Activated naive CD4-positive, alpha-beta T cell treated with anti-CD3 and anti-CD28 coated beads, Interleukin-2, amount 10 ng/mL, durations not matched to agents 7 days and 5 days (primary cell): ENCODE data around the gene TUBA8.

Source experiments
- CTCF ChIA-PET: fragments of 350-600 bp; sonication (Branson Sonifier 250); formaldehyde crosslinking; loops from one replicate; lab custom pipeline; 2021; ENCODE audit warnings: antibody characterized with exemption; lab: Charles Lee
- DNase-seq: peaks from one replicate; pipeline ENCODE4 v3.0.0-alpha.2; 2020
- H3K27ac Mint-ChIP-seq: one replicate; pipeline ENCODE4 v1.8.0; 2021; ENCODE audit warnings: mild to moderate bottlenecking, moderate library complexity, mixed read lengths
- H3K27me3 Mint-ChIP-seq: one replicate; pipeline ENCODE4 v1.8.0; 2021; ENCODE audit warnings: mild to moderate bottlenecking, mixed read lengths
- H3K36me3 Mint-ChIP-seq: one replicate; pipeline ENCODE4 v1.8.0; 2021; ENCODE audit warnings: mixed read lengths
- H3K4me1 Mint-ChIP-seq: one replicate; pipeline ENCODE4 v1.8.0; 2021; ENCODE audit warnings: mixed read lengths
- H3K4me3 Mint-ChIP-seq: one replicate; pipeline ENCODE4 v1.8.0; 2021; ENCODE audit warnings: mild to moderate bottlenecking, moderate library complexity, mixed read lengths
- H3K9me3 Mint-ChIP-seq: one replicate; pipeline ENCODE4 v1.8.0; 2021; ENCODE audit warnings: mixed read lengths

TUBA8 gene

GRCh38 chr22:18083406-18083805, 27.2 kb upstream of the TUBA8 start:
- CTCF ChIA-PET, result no interaction called here
- no peak overlapping the region for H3K4me3 Mint-ChIP-seq
- H3K4me1 Mint-ChIP-seq, result peaks cover 37% of the 10 kb centered on the region
- no peaks in the 10 kb centered on the region for H3K9me3 Mint-ChIP-seq
- H3K27me3 Mint-ChIP-seq, result no peaks in the 10 kb centered on the region
- peaks cover 64% of the 10 kb centered on the region for H3K36me3 Mint-ChIP-seq
- H3K27ac Mint-ChIP-seq, result no peak overlapping the region
- DNase-seq, result no peak

GRCh38 chr22:18085188-18085587, 25.4 kb upstream of the TUBA8 start:
- CTCF ChIA-PET, result no interaction called here
- H3K4me1 Mint-ChIP-seq, result peaks cover 29% of the 10 kb centered on the region
- H3K27ac Mint-ChIP-seq, result no peak overlapping the region
- no peaks in the 10 kb centered on the region for H3K27me3 Mint-ChIP-seq
- no peak for DNase-seq
- peaks cover 67% of the 10 kb centered on the region for H3K36me3 Mint-ChIP-seq
- no peaks in the 10 kb centered on the region for H3K9me3 Mint-ChIP-seq
- H3K4me3 Mint-ChIP-seq, result no peak overlapping the region

GRCh38 chr22:18087350-18087855, 23.2 kb upstream of the TUBA8 start:
- no peak overlapping the region for H3K27ac Mint-ChIP-seq
- H3K4me1 Mint-ChIP-seq, result peaks cover 23% of the 10 kb centered on the region
- no peaks in the 10 kb centered on the region for H3K27me3 Mint-ChIP-seq
- CTCF ChIA-PET, result interaction anchor here (1.0 kb wide), 1 partner anchor 38 kb away, joined by 5 read pairs; no protein-coding TSS in a partner anchor
- peaks cover 58% of the 10 kb centered on the region for H3K36me3 Mint-ChIP-seq
- H3K9me3 Mint-ChIP-seq, result no peaks in the 10 kb centered on the region
- no peak overlapping the region for H3K4me3 Mint-ChIP-seq
- no peak for DNase-seq

GRCh38 chr22:18088825-18089568, 21.6 kb upstream of the TUBA8 start:
- Mint-ChIP-seq H3K27ac (no peak overlapping the region), H3K4me1 (peaks cover 20% of the 10 kb centered on the region), H3K36me3 (peaks cover 49% of the 10 kb centered on the region), H3K27me3 (no peaks in the 10 kb centered on the region), H3K9me3 (no peaks in the 10 kb centered on the region), H3K4me3 (no peak overlapping the region)
- no peak for DNase-seq
- CTCF ChIA-PET, result interaction anchor here (0.8 to 1.2 kb wide), 3 partner anchors 10 to 14 kb away, joined by 3 read pairs; partner anchors contain the start of gene PEX26

- H3K27me3 Mint-ChIP-seq, result no peaks in the 10 kb centered on the region
- H3K36me3 Mint-ChIP-seq, result peaks cover 45% of the 10 kb centered on the region
- DNase-seq, result no peak
- H3K9me3 Mint-ChIP-seq, result no peaks in the 10 kb centered on the region
- H3K27ac Mint-ChIP-seq, result no peak overlapping the region
- CTCF ChIA-PET, result no interaction called here
- peaks cover 20% of the 10 kb centered on the region for H3K4me1 Mint-ChIP-seq
- no peak overlapping the region for H3K4me3 Mint-ChIP-seq
Measured at GRCh38 chr22:18090286-18090685, 20.3 kb upstream of the TUBA8 start.

- no peak for DNase-seq
- Mint-ChIP-seq H3K36me3 (peaks cover 46% of the 10 kb centered on the region), H3K4me3 (no peak overlapping the region), H3K27me3 (no peaks in the 10 kb centered on the region), H3K27ac (peak overlapping the region; percentile 33), H3K4me1 (peaks cover 20% of the 10 kb centered on the region), H3K9me3 (no peaks in the 10 kb centered on the region)
- CTCF ChIA-PET, result no interaction called here
Measured at GRCh38 chr22:18091478-18091877, 19.1 kb upstream of the TUBA8 start.

- CTCF ChIA-PET, result interaction anchor here (0.6 kb wide), 1 partner anchor 32 kb away, joined by 3 read pairs; no protein-coding TSS in a partner anchor
- Mint-ChIP-seq H3K27me3 (no peaks in the 10 kb centered on the region), H3K27ac (peak overlapping the region; percentile 77), H3K4me3 (no peak overlapping the region), H3K9me3 (no peaks in the 10 kb centered on the region), H3K36me3 (peaks cover 49% of the 10 kb centered on the region), H3K4me1 (peaks cover 20% of the 10 kb centered on the region)
- DNase-seq, result peak; percentile 32
Measured at GRCh38 chr22:18091916-18092526, 18.6 kb upstream of the TUBA8 start.

- peaks cover 37% of the 10 kb centered on the region for H3K36me3 Mint-ChIP-seq
- CTCF ChIA-PET, result no interaction called here
Measured at GRCh38 chr22:18093661-18094060, 16.9 kb upstream of the TUBA8 start.

GRCh38 chr22:18095101-18095805, 15.4 kb upstream of the TUBA8 start:
- H3K36me3 Mint-ChIP-seq, result peaks cover 29% of the 10 kb centered on the region
- no peaks in the 10 kb centered on the region for H3K9me3 Mint-ChIP-seq
- DNase-seq, result no peak
- no peak overlapping the region for H3K4me3 Mint-ChIP-seq
- no peaks in the 10 kb centered on the region for H3K27me3 Mint-ChIP-seq
- peak overlapping the region; percentile 16 for H3K27ac Mint-ChIP-seq
- CTCF ChIA-PET, result no interaction called here
- peaks cover 12% of the 10 kb centered on the region for H3K4me1 Mint-ChIP-seq

More at GRCh38 chr22:18093661-18094060, 16.9 kb upstream of the TUBA8 start:
- H3K4me3 Mint-ChIP-seq, result no peak overlapping the region
- H3K9me3 Mint-ChIP-seq, result no peaks in the 10 kb centered on the region
- no peaks in the 10 kb centered on the region for H3K27me3 Mint-ChIP-seq
- peaks cover 20% of the 10 kb centered on the region for H3K4me1 Mint-ChIP-seq
- no peak overlapping the region for H3K27ac Mint-ChIP-seq
- DNase-seq, result no peak

GRCh38 chr22:18096823-18097222, 13.8 kb upstream of the TUBA8 start:
- CTCF ChIA-PET, result no interaction called here
- Mint-ChIP-seq H3K36me3 (peaks cover 31% of the 10 kb centered on the region), H3K4me3 (no peak overlapping the region), H3K27ac (no peak overlapping the region), H3K4me1 (peaks cover 5% of the 10 kb centered on the region), H3K9me3 (no peaks in the 10 kb centered on the region), H3K27me3 (no peaks in the 10 kb centered on the region)
- DNase-seq, result no peak

- H3K27me3 Mint-ChIP-seq, result peaks cover 1% of the 10 kb centered on the region
- H3K9me3 Mint-ChIP-seq, result peaks cover 7% of the 10 kb centered on the region
- H3K27ac Mint-ChIP-seq, result no peak overlapping the region
- H3K4me1 Mint-ChIP-seq, result no peaks in the 10 kb centered on the region
- H3K36me3 Mint-ChIP-seq, result peaks cover 36% of the 10 kb centered on the region
- no peak overlapping the region for H3K4me3 Mint-ChIP-seq
- DNase-seq, result no peak
- CTCF ChIA-PET, result no interaction called here
Measured at GRCh38 chr22:18100781-18101180, 9.8 kb upstream of the TUBA8 start.

GRCh38 chr22:18101536-18101935, 9.1 kb upstream of the TUBA8 start:
- H3K9me3 Mint-ChIP-seq, result peaks cover 9% of the 10 kb centered on the region
- no peaks in the 10 kb centered on the region for H3K4me1 Mint-ChIP-seq
- peaks cover 9% of the 10 kb centered on the region for H3K27me3 Mint-ChIP-seq
- no peak for DNase-seq
- no peak overlapping the region for H3K4me3 Mint-ChIP-seq
- H3K36me3 Mint-ChIP-seq, result peaks cover 36% of the 10 kb centered on the region
- no peak overlapping the region for H3K27ac Mint-ChIP-seq
- CTCF ChIA-PET, result no interaction called here

GRCh38 chr22:18103527-18104269, 6.9 kb upstream of the TUBA8 start:
- H3K4me3 Mint-ChIP-seq, result no peak overlapping the region
- H3K4me1 Mint-ChIP-seq, result no peaks in the 10 kb centered on the region
- DNase-seq, result no peak
- peaks cover 13% of the 10 kb centered on the region for H3K9me3 Mint-ChIP-seq
- H3K27me3 Mint-ChIP-seq, result peaks cover 22% of the 10 kb centered on the region
- CTCF ChIA-PET, result no interaction called here
- no peak overlapping the region for H3K27ac Mint-ChIP-seq
- peaks cover 34% of the 10 kb centered on the region for H3K36me3 Mint-ChIP-seq

GRCh38 chr22:18104566-18104965, 6.0 kb upstream of the TUBA8 start:
- Mint-ChIP-seq H3K9me3 (peaks cover 13% of the 10 kb centered on the region), H3K4me3 (no peak overlapping the region), H3K27ac (no peak overlapping the region), H3K36me3 (peaks cover 32% of the 10 kb centered on the region), H3K27me3 (peaks cover 29% of the 10 kb centered on the region), H3K4me1 (peaks cover 2% of the 10 kb centered on the region)
- DNase-seq, result no peak
- CTCF ChIA-PET, result no interaction called here
